ENCODE results near the gene SETDB2. TPM values are rescaled to one million over a fixed set of nuclear protein-coding genes. Genes with fewer than 3 reads are reported as not detected.

The SETDB2 gene
- total and polyA plus RNA-seq, 2 of the 4 experiments (the other 2 are of a cell fraction) = 4.3 to 5.7 TPM

DNA sequence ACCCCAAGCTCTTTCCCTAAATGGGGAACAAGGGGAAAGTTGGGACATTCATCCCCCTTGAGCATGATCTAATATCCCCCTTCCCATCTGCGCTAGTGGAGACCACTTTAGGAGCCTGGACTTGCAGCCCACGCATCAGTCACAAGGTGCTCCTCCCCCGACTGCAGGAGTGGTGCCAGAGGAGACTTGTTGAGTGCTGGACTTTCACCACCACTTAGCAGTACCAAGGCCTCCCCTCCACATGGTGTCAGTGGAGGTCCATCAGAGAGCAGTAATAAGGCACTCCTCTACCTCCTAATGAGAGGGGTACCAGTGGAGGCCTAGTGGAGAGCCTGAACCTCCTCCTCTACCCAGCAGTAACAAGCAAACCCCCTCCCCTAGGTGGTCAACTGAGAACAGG lies 22.7 kb upstream of the SETDB2 start:
- H3K4me2 ChIP-seq (ENCODE audit: low read depth, low read length) = no peak overlapping the region
- H2BK15ac ChIP-seq (ENCODE audit: low read depth, low read length) = no peak overlapping the region
- H3K27ac ChIP-seq (ENCODE audit: insufficient read depth, low read length) = no peak overlapping the region
- H3K56ac ChIP-seq (ENCODE audit: extremely low read depth, insufficient read depth, low read length) = no peak overlapping the region
- H3K27me3 ChIP-seq (ENCODE audit: control insufficient read depth, insufficient read depth, low read length) = no peaks in the 10 kb centered on the region
- no peaks in the 10 kb centered on the region for H3K4me1 ChIP-seq (ENCODE audit: control insufficient read depth, insufficient read depth, low read length)
- 0 out of 2 replicates have a peak, but pooled peaks cover 4% of the 10 kb centered on the region for H3K9me1 ChIP-seq (ENCODE audit: insufficient read depth, low read length)
- no TSS peak for BruUV-seq (replicated peaks)
- no peak overlapping the region for H2AK9ac ChIP-seq (replicated peaks; ENCODE audit: low read depth, low read length, poor library complexity)
- ChIA-PET POLR2A (ENCODE audit: unreplicated experiment) (no interaction called here), CTCF (no interaction called here)
- H2AK5ac ChIP-seq (ENCODE audit: low read depth, low read length) = no peak overlapping the region
- H2AFZ ChIP-seq (replicated peaks; ENCODE audit: low read length, poor library complexity) = no peak overlapping the region
- H3K23ac ChIP-seq (ENCODE audit: low read depth, low read length) = no peak overlapping the region
- no peaks in the 10 kb centered on the region for H4K20me1 ChIP-seq (ENCODE audit: insufficient read depth, low read length)
- H3K9me3 ChIP-seq (ENCODE audit: control insufficient read depth, insufficient read depth, low read length) = no peaks in the 10 kb centered on the region
- H2BK120ac ChIP-seq (ENCODE audit: low read depth, low read length) = no peak overlapping the region; the same call in 1 of the 2 replicates
- no peak overlapping the region for H3K4ac ChIP-seq (ENCODE audit: low read depth, low read length)
- no peak overlapping the region for H2BK20ac ChIP-seq (ENCODE audit: low read depth, low read length)
- DNase-seq (no peak), ATAC-seq (ENCODE audit: low read depth) (no peak)
- no peak overlapping the region for H4K8ac ChIP-seq (ENCODE audit: low read depth in 2 of 2, low read length in 2 of 2)
- in situ Hi-C loops (cut with MboI; ENCODE audit: low sequenced_read_pairs) = no loop called here
- no peaks in the 10 kb centered on the region for H3K79me1 ChIP-seq (ENCODE audit: low read depth in 1 of 2, low read length in 2 of 2)
- H3K9ac ChIP-seq (ENCODE audit: low read depth, low read length) = no peak overlapping the region
- no peak overlapping the region; the same call in 1 of the 2 replicates for H4K91ac ChIP-seq (ENCODE audit: insufficient read depth, low read depth, low read length)
- no peak overlapping the region for H2BK5ac ChIP-seq (ENCODE audit: low read depth, low read length, poor library complexity, severe bottlenecking)
- H3K14ac ChIP-seq (replicated peaks; ENCODE audit: low read depth, low read length) = no peak overlapping the region; the same call in 1 of the 2 replicates
- H4K5ac ChIP-seq (ENCODE audit: low read depth, low read length) = no peak overlapping the region
- H3K36me3 ChIP-seq (ENCODE audit: control insufficient read depth, insufficient read depth, low read length) = no peaks in the 10 kb centered on the region
- intact Hi-C loops (cut with micrococcal nuclease) = no loop called here
- dilution Hi-C loops (cut with HindIII; ENCODE audit: low sequenced_read_pairs, unreplicated experiment) = no loop called here
- no peak for TF ChIP-seq POLR2A (IDR thresholded peaks at IDR 0.05; ENCODE audit: low read depth, low read length)
- TF ChIP-seq RAD21 (IDR thresholded peaks at IDR 0.05; ENCODE audit: low read length) = no peak
- no peak for TF ChIP-seq MAFK (IDR thresholded peaks at IDR 0.05; ENCODE audit: low read depth, low read length)
- TF ChIP-seq ELK1 (IDR thresholded peaks at IDR 0.05; ENCODE audit: borderline replicate concordance, low read depth, low read length) = no peak
- no peak for TF ChIP-seq SMC3 (IDR thresholded peaks at IDR 0.05; ENCODE audit: low read depth, low read length)
- TF ChIP-seq BHLHE40 (IDR thresholded peaks at IDR 0.05; ENCODE audit: low read depth, low read length) = no peak
- TF ChIP-seq RCOR1 (IDR thresholded peaks at IDR 0.05; ENCODE audit: insufficient replicate concordance, low read length) = no peak
- no peak for TF ChIP-seq MXI1 (IDR thresholded peaks at IDR 0.05; ENCODE audit: borderline replicate concordance, low read depth, low read length)
- TF ChIP-seq FOS (IDR thresholded peaks at IDR 0.05; ENCODE audit: low read depth, low read length) = no peak
- no peak for TF ChIP-seq CEBPB (IDR thresholded peaks at IDR 0.05; ENCODE audit: low read depth, low read length)
- no peak for TF ChIP-seq MAZ (IDR thresholded peaks at IDR 0.05; ENCODE audit: borderline replicate concordance, low read depth, low read length)
- TF ChIP-seq RFX5 (IDR thresholded peaks at IDR 0.05; ENCODE audit: low read depth, low read length) = no peak
- TF ChIP-seq, protein P1, sequence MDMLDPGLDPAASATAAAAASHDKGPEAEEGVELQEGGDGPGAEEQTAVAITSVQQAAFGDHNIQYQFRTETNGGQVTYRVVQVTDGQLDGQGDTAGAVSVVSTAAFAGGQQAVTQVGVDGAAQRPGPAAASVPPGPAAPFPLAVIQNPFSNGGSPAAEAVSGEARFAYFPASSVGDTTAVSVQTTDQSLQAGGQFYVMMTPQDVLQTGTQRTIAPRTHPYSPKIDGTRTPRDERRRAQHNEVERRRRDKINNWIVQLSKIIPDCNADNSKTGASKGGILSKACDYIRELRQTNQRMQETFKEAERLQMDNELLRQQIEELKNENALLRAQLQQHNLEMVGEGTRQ (IDR thresholded peaks at IDR 0.05; ENCODE audit: low read depth, low read length) = no peak
- no peak for TF ChIP-seq CHD1 (IDR thresholded peaks at IDR 0.05; ENCODE audit: low read depth, low read length)
- no peak for TF ChIP-seq NFE2L2 (IDR thresholded peaks at IDR 0.05; ENCODE audit: low read depth, low read length)
- no CpG with 5 or more reads among the region's 3 CpGs for WGBS, 2 experiments (ENCODE audit: extremely low coverage in 2 of 2, insufficient read length in 1 of 2)
- no peak overlapping the region for H3K4me3 ChIP-seq (ENCODE audit: insufficient read depth, low read depth, low read length)
- H3K18ac ChIP-seq (ENCODE audit: low read depth, low read length) = no peak overlapping the region

All from IMR-90 (cell line).